ENCODE data around the gene FNDC1.

The FNDC1 gene

GRCh38 chr6:159128978-159129377 is 40.2 kb upstream of the FNDC1 start:
- Histone ChIP-seq H3K9me3 (ENCODE audit: insufficient read depth, low read length) (peaks cover 3% of the 10 kb centered on the region; the same call in 1 of the 2 replicates), H3K27ac (ENCODE audit: low read length) (no peak overlapping the region), H3K9ac (ENCODE audit: low read length) (no peak overlapping the region), H3K4me2 (ENCODE audit: low read length) (no peak overlapping the region), H2AFZ (ENCODE audit: low read depth, low read length) (no peak overlapping the region), H3K79me2 (ENCODE audit: low read length) (no peaks in the 10 kb centered on the region), H3K27me3 (ENCODE audit: low read depth, low read length) (peaks cover 11% of the 10 kb centered on the region), H3K4me1 (ENCODE audit: low read length) (peaks cover 35% of the 10 kb centered on the region), H3K4me3 (ENCODE audit: low read length) (no peak overlapping the region), H4K20me1 (ENCODE audit: insufficient read depth, low read length) (no peaks in the 10 kb centered on the region), H3K36me3 (replicated peaks; ENCODE audit: low read depth, low read length) (no peaks in the 10 kb centered on the region)
- TF ChIP-seq EZH2phosphoT487 (IDR thresholded peaks at IDR 0.05; ENCODE audit: low read depth), result no peak
- no peak for TF ChIP-seq CTCF (IDR thresholded peaks at IDR 0.05; ENCODE audit: low read depth, low read length)

GRCh38 chr6:159130846-159131245 is 38.4 kb upstream of the FNDC1 start:
- Histone ChIP-seq H2AFZ (ENCODE audit: low read depth, low read length) (no peak overlapping the region), H3K27me3 (ENCODE audit: low read depth, low read length) (peaks cover 22% of the 10 kb centered on the region), H3K36me3 (replicated peaks; ENCODE audit: low read depth, low read length) (no peaks in the 10 kb centered on the region), H3K27ac (ENCODE audit: low read length) (no peak overlapping the region), H3K79me2 (ENCODE audit: low read length) (no peaks in the 10 kb centered on the region), H3K4me2 (ENCODE audit: low read length) (no peak overlapping the region), H3K9ac (ENCODE audit: low read length) (no peak overlapping the region), H4K20me1 (ENCODE audit: insufficient read depth, low read length) (no peaks in the 10 kb centered on the region), H3K4me3 (ENCODE audit: low read length) (no peak overlapping the region), H3K4me1 (ENCODE audit: low read length) (peaks cover 30% of the 10 kb centered on the region), H3K9me3 (ENCODE audit: insufficient read depth, low read length) (no peaks in the 10 kb centered on the region)
- TF ChIP-seq EZH2phosphoT487 (IDR thresholded peaks at IDR 0.05; ENCODE audit: low read depth), result no peak
- TF ChIP-seq CTCF (IDR thresholded peaks at IDR 0.05; ENCODE audit: low read depth, low read length), result no peak

- no peaks in the 10 kb centered on the region for H3K79me2 ChIP-seq (ENCODE audit: low read length)
- TF ChIP-seq CTCF (IDR thresholded peaks at IDR 0.05; ENCODE audit: low read depth, low read length) (no peak), EZH2phosphoT487 (IDR thresholded peaks at IDR 0.05; ENCODE audit: low read depth) (no peak)
- no peak overlapping the region for H3K4me3 ChIP-seq (ENCODE audit: low read length)
- H3K4me2 ChIP-seq (ENCODE audit: low read length), result no peak overlapping the region
- no peak overlapping the region for H2AFZ ChIP-seq (ENCODE audit: low read depth, low read length)
- H3K36me3 ChIP-seq (replicated peaks; ENCODE audit: low read depth, low read length), result no peaks in the 10 kb centered on the region
- H3K9ac ChIP-seq (ENCODE audit: low read length), result no peak overlapping the region
- H3K27me3 ChIP-seq (ENCODE audit: low read depth, low read length), result peaks cover 28% of the 10 kb centered on the region
- no peaks in the 10 kb centered on the region for H3K9me3 ChIP-seq (ENCODE audit: insufficient read depth, low read length)
- peaks cover 22% of the 10 kb centered on the region for H3K4me1 ChIP-seq (ENCODE audit: low read length)
- no peak overlapping the region for H3K27ac ChIP-seq (ENCODE audit: low read length)
- no peaks in the 10 kb centered on the region for H4K20me1 ChIP-seq (ENCODE audit: insufficient read depth, low read length)
Observed at GRCh38 chr6:159131709-159132108, 37.5 kb upstream of the FNDC1 start.

GRCh38 chr6:159132664-159133063 is 36.5 kb upstream of the FNDC1 start:
- H3K27me3 ChIP-seq (ENCODE audit: low read depth, low read length), result peaks cover 26% of the 10 kb centered on the region

More at GRCh38 chr6:159132664-159133063, 36.5 kb upstream of the FNDC1 start:
- Histone ChIP-seq H3K9me3 (ENCODE audit: insufficient read depth, low read length) (no peaks in the 10 kb centered on the region), H3K4me1 (ENCODE audit: low read length) (peaks cover 15% of the 10 kb centered on the region), H4K20me1 (ENCODE audit: insufficient read depth, low read length) (no peaks in the 10 kb centered on the region), H2AFZ (ENCODE audit: low read depth, low read length) (no peak overlapping the region), H3K27ac (ENCODE audit: low read length) (no peak overlapping the region), H3K4me3 (ENCODE audit: low read length) (no peak overlapping the region), H3K79me2 (ENCODE audit: low read length) (no peaks in the 10 kb centered on the region), H3K9ac (ENCODE audit: low read length) (no peak overlapping the region), H3K4me2 (ENCODE audit: low read length) (no peak overlapping the region), H3K36me3 (replicated peaks; ENCODE audit: low read depth, low read length) (no peaks in the 10 kb centered on the region)
- no peak for TF ChIP-seq EZH2phosphoT487 (IDR thresholded peaks at IDR 0.05; ENCODE audit: low read depth)
- TF ChIP-seq CTCF (IDR thresholded peaks at IDR 0.05; ENCODE audit: low read depth, low read length), result no peak

Data from OCI-LY3 (cell line).